Liver (tissue), 9 donors: ENCODE data around the gene TEX14. TPM values are rescaled to one million over a fixed set of nuclear protein-coding genes. Genes with fewer than 3 reads are reported as not detected.

Experiments
- DNase-seq: peaks from one replicate; pipeline ENCODE4 v3.0.0-alpha.2; 2017; ENCODE audit warnings: low spot score
- H3K27ac ChIP-seq, 2 donors: one replicate each; pipeline ENCODE4 v1.7.0; 2013; ENCODE audit warnings: inconsistent platforms in 2 of 2, low read length in 2 of 2, control low read depth in 1 of 2, low read depth in 1 of 2, mild to moderate bottlenecking in 1 of 2
- H3K27me3 ChIP-seq, 4 donors: one replicate each; pipeline versions ENCODE4 v1.6.1 to v1.7.0; 2013; ENCODE audit warnings: low read length in 3 of 4, inconsistent platforms in 1 of 4, mild to moderate bottlenecking in 1 of 4, moderate library complexity in 1 of 4; ENCODE audit not compliant: control insufficient read depth in 4 of 4, insufficient read depth in 4 of 4
- H3K36me3 ChIP-seq, 4 donors: one replicate each; pipeline versions ENCODE4 v1.6.1 to v1.7.0; 2013; ENCODE audit warnings: low read length in 3 of 4, mild to moderate bottlenecking in 3 of 4, low read depth in 1 of 4, moderate library complexity in 1 of 4; ENCODE audit not compliant: control insufficient read depth in 4 of 4, insufficient read depth in 3 of 4
- H3K4me1 ChIP-seq, 4 donors: one replicate each; pipeline versions ENCODE4 v1.6.1 to v1.7.0; 2013; ENCODE audit warnings: low read length in 3 of 4, mild to moderate bottlenecking in 3 of 4, moderate library complexity in 1 of 4; ENCODE audit not compliant: control insufficient read depth in 4 of 4, insufficient read depth in 4 of 4
- H3K4me3 ChIP-seq, 3 donors: one replicate each; pipeline versions ENCODE4 v1.6.1 to v1.7.0; 2013; ENCODE audit warnings: low read length in 3 of 3, control low read depth in 1 of 3, low read depth in 1 of 3, mild to moderate bottlenecking in 1 of 3
- H3K9ac ChIP-seq, 2 donors: one replicate each; pipeline ENCODE4 v1.7.0; 2013; ENCODE audit warnings: low read length in 2 of 2, mild to moderate bottlenecking in 2 of 2, moderate library complexity in 2 of 2, control low read depth in 1 of 2, low read depth in 1 of 2
- H3K9me3 ChIP-seq, 4 donors: one replicate each; pipeline versions ENCODE4 v1.6.1 to v1.7.0; 2013; ENCODE audit warnings: low read length in 3 of 4; ENCODE audit not compliant: control insufficient read depth in 4 of 4
- EGR1 ChIP-seq, 2 donors: IDR thresholded peaks; 2 replicates each; pipeline ENCODE4 v1.6.1; 2016 to 2018; ENCODE audit warnings: antibody characterized with exemption in 2 of 2, low read depth in 2 of 2
- FOXA1 ChIP-seq: IDR thresholded peaks from 2 replicates; pipeline ENCODE4 v1.6.1; 2016; ENCODE audit warnings: antibody characterized with exemption
- FOXA2 ChIP-seq: IDR thresholded peaks from 2 replicates; pipeline ENCODE4 v1.6.1; 2016; ENCODE audit warnings: antibody characterized with exemption
- GABPA ChIP-seq, 2 donors: IDR thresholded peaks in 1 of 2; conservative IDR thresholded peaks in 1 of 2; 2 replicates each; pipeline ENCODE4 v1.6.1; 2016; ENCODE audit warnings: antibody characterized with exemption in 2 of 2, mild to moderate bottlenecking in 1 of 2, moderate library complexity in 1 of 2
- HNF4A ChIP-seq, 2 donors: conservative IDR thresholded peaks; 2 replicates each; pipeline ENCODE4 v1.6.1; 2016; ENCODE audit warnings: antibody characterized with exemption in 2 of 2, mild to moderate bottlenecking in 2 of 2
- HNF4G ChIP-seq: IDR thresholded peaks from 2 replicates; pipeline ENCODE4 v1.6.1; 2016; ENCODE audit warnings: antibody characterized with exemption
- JUND ChIP-seq, 2 donors: IDR thresholded peaks; 2 replicates each; pipeline ENCODE4 v1.6.1; 2016; ENCODE audit warnings: antibody characterized with exemption in 2 of 2
- NR2F2 ChIP-seq: IDR thresholded peaks from 2 replicates; pipeline ENCODE4 v1.6.1; 2016; ENCODE audit warnings: antibody characterized with exemption
- RAD21 ChIP-seq, 2 donors: IDR thresholded peaks; 2 replicates each; pipeline ENCODE4 v1.6.1; 2016; ENCODE audit warnings: antibody characterized with exemption in 2 of 2, mild to moderate bottlenecking in 2 of 2
- RXRA ChIP-seq, 2 donors: IDR thresholded peaks; 2 replicates each; pipeline ENCODE4 v1.6.1; 2017 to 2018; ENCODE audit warnings: antibody characterized with exemption in 2 of 2, mild to moderate bottlenecking in 1 of 2
- SP1 ChIP-seq: IDR thresholded peaks from 2 replicates; pipeline ENCODE4 v1.6.1; 2018; ENCODE audit warnings: antibody characterized with exemption, mild to moderate bottlenecking
- TAF1 ChIP-seq: conservative IDR thresholded peaks from 2 replicates; pipeline ENCODE4 v1.6.1; 2016; ENCODE audit warnings: antibody characterized with exemption, mild to moderate bottlenecking
- YY1 ChIP-seq: IDR thresholded peaks from 2 replicates; pipeline ENCODE4 v1.6.1; 2016; ENCODE audit warnings: antibody characterized with exemption, mild to moderate bottlenecking
- WGBS: extraction: QIAGEN DNeasy Blood & Tissue Kit; methylation state at CpG from one replicate; pipeline ENCODE4 v1.1.7; 2013; 5-methylcytosine and 5-hydroxymethylcytosine counted together
- polyA plus RNA-seq, 2 donors: library from polyadenylated mRNA; stranded (reverse) in 1 of 2; unstranded in 1 of 2; fragments of 200-250 nt in 1 of 2; fragments of >200 nt in 1 of 2; fragmentation: Nextera tagmentation in 1 of 2; extraction: Ambion mirVana in 1 of 2; gene quantifications; one replicate each; pipeline versions ENCODE4 v1.2.1 to v1.2.3, GENCODE V29; 2013 to 2015
- total RNA-seq, 2 donors: library from RNA; depleted of rRNA; stranded (reverse); fragments of >200 nt; gene quantifications; one replicate each; pipeline ENCODE4 v1.2.3, GENCODE V29; 2014
- TF ChIP-seq, protein P1 (sequence below): IDR thresholded peaks from 2 replicates; pipeline ENCODE4 v1.6.1; 2016; ENCODE audit warnings: antibody characterized with exemption
- TF ChIP-seq, protein P2 (sequence below): IDR thresholded peaks from 2 replicates; pipeline ENCODE4 v1.6.1; 2016; ENCODE audit warnings: antibody characterized with exemption, mild to moderate bottlenecking
- TF ChIP-seq, protein P3 (sequence below): IDR thresholded peaks from 2 replicates; pipeline ENCODE4 v1.6.1; 2016; ENCODE audit warnings: antibody characterized with exemption
- TF ChIP-seq, protein P4 (sequence below): fragments of 150-350 bp; IDR thresholded peaks from 2 replicates; pipeline ENCODE4 v1.5.1; 2017; ENCODE audit warnings: improper control_type of control experiment, low read depth, low read length; ENCODE audit not compliant: missing input control
- TF ChIP-seq, protein P5 (sequence below): IDR thresholded peaks from 2 replicates; pipeline ENCODE4 v1.6.1; 2016; ENCODE audit warnings: antibody characterized with exemption
- donor health status: healthy.
- donor health status: healthy.
- donor health status: healthy.
- donor health status: healthy.
- donor health status: healthy.

TEX14 gene
- total and polyA plus RNA-seq, 4 donors, result 0.01 to 0.17 (median 0.13) TPM

DNA sequence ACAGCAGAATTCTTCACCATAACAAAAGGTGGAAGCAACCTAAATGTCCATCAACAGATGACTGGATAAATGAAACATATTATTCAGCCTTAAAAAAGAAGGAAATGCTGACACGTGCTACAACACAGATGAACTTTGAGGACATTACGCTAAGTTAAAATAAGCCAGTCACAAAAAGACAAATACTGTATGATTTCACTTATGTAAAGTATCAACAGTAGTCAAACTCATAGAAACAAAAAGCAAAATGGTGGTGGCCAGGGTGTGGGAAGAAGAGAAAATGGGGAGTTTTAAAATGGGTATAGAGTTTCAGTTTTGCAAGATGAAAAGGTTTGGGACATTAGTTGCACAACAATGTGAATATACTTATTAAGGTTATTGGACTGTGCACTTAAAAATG lies 127.6 kb downstream of the TEX14 start:
- H3K9ac ChIP-seq, result no peak overlapping the region
- TF ChIP-seq, protein P1, sequence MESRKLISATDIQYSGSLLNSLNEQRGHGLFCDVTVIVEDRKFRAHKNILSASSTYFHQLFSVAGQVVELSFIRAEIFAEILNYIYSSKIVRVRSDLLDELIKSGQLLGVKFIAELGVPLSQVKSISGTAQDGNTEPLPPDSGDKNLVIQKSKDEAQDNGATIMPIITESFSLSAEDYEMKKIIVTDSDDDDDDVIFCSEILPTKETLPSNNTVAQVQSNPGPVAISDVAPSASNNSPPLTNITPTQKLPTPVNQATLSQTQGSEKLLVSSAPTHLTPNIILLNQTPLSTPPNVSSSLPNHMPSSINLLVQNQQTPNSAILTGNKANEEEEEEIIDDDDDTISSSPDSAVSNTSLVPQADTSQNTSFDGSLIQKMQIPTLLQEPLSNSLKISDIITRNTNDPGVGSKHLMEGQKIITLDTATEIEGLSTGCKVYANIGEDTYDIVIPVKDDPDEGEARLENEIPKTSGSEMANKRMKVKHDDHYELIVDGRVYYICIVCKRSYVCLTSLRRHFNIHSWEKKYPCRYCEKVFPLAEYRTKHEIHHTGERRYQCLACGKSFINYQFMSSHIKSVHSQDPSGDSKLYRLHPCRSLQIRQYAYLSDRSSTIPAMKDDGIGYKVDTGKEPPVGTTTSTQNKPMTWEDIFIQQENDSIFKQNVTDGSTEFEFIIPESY, result no peak
- TF ChIP-seq, protein P2, sequence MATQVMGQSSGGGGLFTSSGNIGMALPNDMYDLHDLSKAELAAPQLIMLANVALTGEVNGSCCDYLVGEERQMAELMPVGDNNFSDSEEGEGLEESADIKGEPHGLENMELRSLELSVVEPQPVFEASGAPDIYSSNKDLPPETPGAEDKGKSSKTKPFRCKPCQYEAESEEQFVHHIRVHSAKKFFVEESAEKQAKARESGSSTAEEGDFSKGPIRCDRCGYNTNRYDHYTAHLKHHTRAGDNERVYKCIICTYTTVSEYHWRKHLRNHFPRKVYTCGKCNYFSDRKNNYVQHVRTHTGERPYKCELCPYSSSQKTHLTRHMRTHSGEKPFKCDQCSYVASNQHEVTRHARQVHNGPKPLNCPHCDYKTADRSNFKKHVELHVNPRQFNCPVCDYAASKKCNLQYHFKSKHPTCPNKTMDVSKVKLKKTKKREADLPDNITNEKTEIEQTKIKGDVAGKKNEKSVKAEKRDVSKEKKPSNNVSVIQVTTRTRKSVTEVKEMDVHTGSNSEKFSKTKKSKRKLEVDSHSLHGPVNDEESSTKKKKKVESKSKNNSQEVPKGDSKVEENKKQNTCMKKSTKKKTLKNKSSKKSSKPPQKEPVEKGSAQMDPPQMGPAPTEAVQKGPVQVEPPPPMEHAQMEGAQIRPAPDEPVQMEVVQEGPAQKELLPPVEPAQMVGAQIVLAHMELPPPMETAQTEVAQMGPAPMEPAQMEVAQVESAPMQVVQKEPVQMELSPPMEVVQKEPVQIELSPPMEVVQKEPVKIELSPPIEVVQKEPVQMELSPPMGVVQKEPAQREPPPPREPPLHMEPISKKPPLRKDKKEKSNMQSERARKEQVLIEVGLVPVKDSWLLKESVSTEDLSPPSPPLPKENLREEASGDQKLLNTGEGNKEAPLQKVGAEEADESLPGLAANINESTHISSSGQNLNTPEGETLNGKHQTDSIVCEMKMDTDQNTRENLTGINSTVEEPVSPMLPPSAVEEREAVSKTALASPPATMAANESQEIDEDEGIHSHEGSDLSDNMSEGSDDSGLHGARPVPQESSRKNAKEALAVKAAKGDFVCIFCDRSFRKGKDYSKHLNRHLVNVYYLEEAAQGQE, result no peak
- TF ChIP-seq, protein P3, sequence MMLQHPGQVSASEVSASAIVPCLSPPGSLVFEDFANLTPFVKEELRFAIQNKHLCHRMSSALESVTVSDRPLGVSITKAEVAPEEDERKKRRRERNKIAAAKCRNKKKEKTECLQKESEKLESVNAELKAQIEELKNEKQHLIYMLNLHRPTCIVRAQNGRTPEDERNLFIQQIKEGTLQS, result no peak
- no peak for TF ChIP-seq TAF1
- no peak for TF ChIP-seq HNF4G
- TF ChIP-seq HNF4A (conservative IDR thresholded peaks at IDR 0.05), result no peak
- TF ChIP-seq JUND (IDR thresholded peaks at IDR 0.05), result no peak

DNA sequence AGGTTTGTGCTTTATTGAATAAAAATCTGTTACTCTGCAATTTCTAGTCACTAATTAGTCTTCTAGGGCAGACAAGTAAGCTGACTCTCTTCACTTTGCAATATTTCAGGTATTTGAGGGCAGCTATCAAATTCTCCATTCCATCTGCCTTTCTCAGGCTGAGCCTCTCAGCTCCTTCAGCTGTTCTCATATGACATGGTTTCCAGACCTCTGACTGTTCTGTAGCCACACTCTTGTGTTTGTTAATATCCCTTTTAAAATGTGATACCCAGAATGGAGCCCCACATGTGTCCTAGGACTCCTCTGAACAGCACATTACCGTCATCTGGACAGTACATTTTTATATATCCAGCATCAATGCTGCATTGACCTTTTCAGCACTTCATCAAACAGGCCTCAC lies 131.3 kb downstream of the TEX14 start:
- no peaks in the 10 kb centered on the region for H3K27me3 ChIP-seq
- no peak for DNase-seq
- H3K9ac ChIP-seq, result no peak overlapping the region
- H3K27ac ChIP-seq, result no peak overlapping the region
- H3K4me3 ChIP-seq, result no peak overlapping the region
- peaks cover 0 to 2% (median 0%) of the 10 kb centered on the region in 4 donors for H3K4me1 ChIP-seq
- no peaks in the 10 kb centered on the region for H3K9me3 ChIP-seq
- no peak for TF ChIP-seq HNF4A (conservative IDR thresholded peaks at IDR 0.05)
- no peak for TF ChIP-seq FOXA2
- no peak for TF ChIP-seq EGR1 (IDR thresholded peaks at IDR 0.05; ENCODE audit: low read depth in 2 of 2)
- TF ChIP-seq NR2F2, result no peak
- TF ChIP-seq, protein P1, result no peak
- no peak for TF ChIP-seq GABPA (IDR thresholded peaks at IDR 0.05 in 1 of 2, conservative IDR thresholded peaks at IDR 0.05 in 1 of 2)
- TF ChIP-seq, protein P3, result no peak
- no peak for TF ChIP-seq JUND (IDR thresholded peaks at IDR 0.05)
- TF ChIP-seq SP1, result no peak
- TF ChIP-seq RAD21 (IDR thresholded peaks at IDR 0.05), result no peak
- TF ChIP-seq FOXA1, result no peak
- TF ChIP-seq, protein P4, sequence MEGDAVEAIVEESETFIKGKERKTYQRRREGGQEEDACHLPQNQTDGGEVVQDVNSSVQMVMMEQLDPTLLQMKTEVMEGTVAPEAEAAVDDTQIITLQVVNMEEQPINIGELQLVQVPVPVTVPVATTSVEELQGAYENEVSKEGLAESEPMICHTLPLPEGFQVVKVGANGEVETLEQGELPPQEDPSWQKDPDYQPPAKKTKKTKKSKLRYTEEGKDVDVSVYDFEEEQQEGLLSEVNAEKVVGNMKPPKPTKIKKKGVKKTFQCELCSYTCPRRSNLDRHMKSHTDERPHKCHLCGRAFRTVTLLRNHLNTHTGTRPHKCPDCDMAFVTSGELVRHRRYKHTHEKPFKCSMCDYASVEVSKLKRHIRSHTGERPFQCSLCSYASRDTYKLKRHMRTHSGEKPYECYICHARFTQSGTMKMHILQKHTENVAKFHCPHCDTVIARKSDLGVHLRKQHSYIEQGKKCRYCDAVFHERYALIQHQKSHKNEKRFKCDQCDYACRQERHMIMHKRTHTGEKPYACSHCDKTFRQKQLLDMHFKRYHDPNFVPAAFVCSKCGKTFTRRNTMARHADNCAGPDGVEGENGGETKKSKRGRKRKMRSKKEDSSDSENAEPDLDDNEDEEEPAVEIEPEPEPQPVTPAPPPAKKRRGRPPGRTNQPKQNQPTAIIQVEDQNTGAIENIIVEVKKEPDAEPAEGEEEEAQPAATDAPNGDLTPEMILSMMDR, result no peak
- no peak for TF ChIP-seq YY1
- TF ChIP-seq, protein P5, sequence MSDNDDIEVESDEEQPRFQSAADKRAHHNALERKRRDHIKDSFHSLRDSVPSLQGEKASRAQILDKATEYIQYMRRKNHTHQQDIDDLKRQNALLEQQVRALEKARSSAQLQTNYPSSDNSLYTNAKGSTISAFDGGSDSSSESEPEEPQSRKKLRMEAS, result no peak
- no peak for TF ChIP-seq HNF4G
- TF ChIP-seq TAF1, result no peak
- no peak for TF ChIP-seq RXRA (IDR thresholded peaks at IDR 0.05)
- TF ChIP-seq, protein P2, result no peak
- no peaks in the 10 kb centered on the region for H3K36me3 ChIP-seq
- WGBS, result 89% methylated on average over 1 of the region's 1 CpG

More for the DNA sequence above, 127.6 kb downstream of the TEX14 start:
- no peaks in the 10 kb centered on the region for H3K36me3 ChIP-seq
- DNase-seq, result no peak
- H3K27ac ChIP-seq, result no peak overlapping the region
- H3K4me3 ChIP-seq, result no peak overlapping the region
- no peaks in the 10 kb centered on the region for H3K9me3 ChIP-seq
- 89% methylated on average over 2 of the region's 2 CpGs for WGBS
- H3K4me1 ChIP-seq, result no peaks in the 10 kb centered on the region
- H3K27me3 ChIP-seq, result no peaks in the 10 kb centered on the region
